Activated CD4-positive, alpha-beta T cell treated with anti-CD3 and anti-CD28 coated beads, Interleukin-2, Interleukin-4, amounts not matched to agents 100 ng/mL and 50 ng/mL, durations not matched to agents 16 hours and 8 hours (primary cell): ENCODE results near the gene DIDO1.
A peak's percentile ranks its signal among the peaks of the same experiment; 100 is the strongest.
"Not testable (repeated sequence)": the region's sequence is repeated elsewhere in the genome, so short reads cannot be mapped to it uniquely, and the experiment has no call there.

ENCODE experiments used
- DNase-seq: peaks from one replicate; pipeline ENCODE4 v3.0.0-alpha.2; 2020; ENCODE audit warnings: low spot score

DIDO1 gene

GRCh38 chr20:62962221-62962879 is 36.0 kb upstream of the DIDO1 start:
- no peak for DNase-seq

GRCh38 chr20:62961799-62962198 is 35.5 kb upstream of the DIDO1 start:
- DNase-seq: no peak

- no peak for DNase-seq
These were observed 35.0 kb upstream of the DIDO1 start for GRCh38 chr20:62961310-62961783.

GRCh38 chr20:62960446-62961309 is 34.4 kb upstream of the DIDO1 start:
- DNase-seq: not testable (repeated sequence)

- DNase-seq: no peak
These were observed 33.7 kb upstream of the DIDO1 start for GRCh38 chr20:62959998-62960436.

- DNase-seq: no peak
These were observed 33.0 kb upstream of the DIDO1 start for GRCh38 chr20:62959101-62959971.

- no peak for DNase-seq
These were observed 32.2 kb upstream of the DIDO1 start for GRCh38 chr20:62958388-62959100.

- no peak for DNase-seq
These were observed 31.1 kb upstream of the DIDO1 start for GRCh38 chr20:62957136-62958117.

- no peak for DNase-seq
These were observed 30.3 kb upstream of the DIDO1 start for GRCh38 chr20:62956387-62957135.

GRCh38 chr20:62955519-62956386 is 29.4 kb upstream of the DIDO1 start:
- no peak for DNase-seq

GRCh38 chr20:62953839-62954703 is 27.8 kb upstream of the DIDO1 start:
- peak; percentile 36 for DNase-seq

- no peak for DNase-seq
These were observed 26.9 kb upstream of the DIDO1 start for GRCh38 chr20:62952968-62953838.

GRCh38 chr20:62952373-62952967 is 26.2 kb upstream of the DIDO1 start, which contains the start of gene SLC17A9:
Gene SLC17A9 (plus strand): TSS chr20:62952709. CDS start chr20:62952831, 122 bp downstream.
- peak; percentile 36 for DNase-seq

- no peak for DNase-seq
These were observed 25.6 kb upstream of the DIDO1 start for GRCh38 chr20:62951896-62952372.

- no peak for DNase-seq
These were observed 25.0 kb upstream of the DIDO1 start for GRCh38 chr20:62951143-62951895.
